Coronary artery (tissue), 2 donors: ENCODE data around the gene FUCA2.

Experiments
- DNase-seq: peaks from one replicate; pipeline ENCODE4 v3.0.0-alpha.2; 2017; ENCODE audit warnings: low spot score
- H3K27ac ChIP-seq, 2 donors: fragments of 200-600 bp; sonication (generic); one replicate each; pipeline ENCODE4 v1.5.1; 2016 to 2019
- H3K4me3 ChIP-seq: fragments of 200-600 bp; sonication (generic); 2 replicates; pipeline ENCODE4 v1.5.1; 2016; ENCODE audit warnings: mild to moderate bottlenecking, moderate library complexity
- CTCF ChIP-seq: fragments of 200-600 bp; sonication (generic); IDR thresholded peaks from one replicate; pipeline ENCODE4 v1.5.1; 2019; ENCODE audit warnings: antibody characterized with exemption

Gene FUCA2

GRCh38 chr6:143505111-143505510, 6.4 kb downstream of the FUCA2 start:
- no peak for TF ChIP-seq CTCF
- H3K27ac ChIP-seq = no peak overlapping the region
- no peak overlapping the region for H3K4me3 ChIP-seq
- DNase-seq = no peak

GRCh38 chr6:143504369-143504768, 7.2 kb downstream of the FUCA2 start:
- no peak overlapping the region for H3K27ac ChIP-seq
- TF ChIP-seq CTCF = no peak
- DNase-seq = no peak
- no peak overlapping the region for H3K4me3 ChIP-seq

GRCh38 chr6:143501851-143502250, 9.7 kb downstream of the FUCA2 start:
- no peak for TF ChIP-seq CTCF
- Histone ChIP-seq H3K27ac (no peak overlapping the region), H3K4me3 (no peak overlapping the region)
- DNase-seq = no peak

- TF ChIP-seq CTCF = no peak
- no peak for DNase-seq
- H3K4me3 ChIP-seq = no peak overlapping the region
These were observed 13.1 kb downstream of the FUCA2 start for GRCh38 chr6:143498428-143498827.

GRCh38 chr6:143496974-143497373, 14.5 kb downstream of the FUCA2 start:
- H3K4me3 ChIP-seq = no peak overlapping the region
- DNase-seq = no peak
- no peak overlapping the region for H3K27ac ChIP-seq
- no peak for TF ChIP-seq CTCF

More at GRCh38 chr6:143498428-143498827, 13.1 kb downstream of the FUCA2 start:
- no peak overlapping the region for H3K27ac ChIP-seq

- DNase-seq = no peak
- H3K27ac ChIP-seq = no peak overlapping the region
These were observed 20.7 kb downstream of the FUCA2 start for GRCh38 chr6:143490775-143491174.

GRCh38 chr6:143490244-143490643, 21.3 kb downstream of the FUCA2 start:
- no peak for TF ChIP-seq CTCF
- no peak for DNase-seq
- Histone ChIP-seq H3K4me3 (no peak overlapping the region), H3K27ac (no peak overlapping the region)

More at GRCh38 chr6:143490775-143491174, 20.7 kb downstream of the FUCA2 start:
- no peak for TF ChIP-seq CTCF
- H3K4me3 ChIP-seq = no peak overlapping the region
